HG03060 (cell line): ENCODE measurements around the gene NT5DC1.
"Not testable (repeated sequence)": the region's sequence is repeated elsewhere in the genome, so short reads cannot be mapped to it uniquely, and the experiment has no call there.

Experiments used
- ATAC-seq: cut with Tn5 transposase; IDR thresholded peaks from one replicate; pipeline ENCODE4 v1.9.1; 2021; ENCODE audit warnings: low read depth, moderate number of reproducible peaks; ENCODE audit not compliant: unreplicated experiment

NT5DC1 gene

GRCh38 chr6:116267836-116268588 is 167.4 kb downstream of the NT5DC1 start:
- no peak for ATAC-seq

GRCh38 chr6:116268589-116269293 is 168.1 kb downstream of the NT5DC1 start:
- peak; percentile 89 for ATAC-seq

- ATAC-seq = no peak
Observed at GRCh38 chr6:116271149-116271708, 170.6 kb downstream of the NT5DC1 start.

GRCh38 chr6:116277124-116277523 is 176.5 kb downstream of the NT5DC1 start:
- ATAC-seq = no peak

GRCh38 chr6:116278481-116278829 is 177.8 kb downstream of the NT5DC1 start:
- ATAC-seq = no peak

- no peak for ATAC-seq
Observed at GRCh38 chr6:116278854-116279231, 178.2 kb downstream of the NT5DC1 start.

- peak; percentile 96 for ATAC-seq
Observed at GRCh38 chr6:116279232-116280160, 178.8 kb downstream of the NT5DC1 start, which contains the start of gene TSPYL1. TSS of gene TSPYL1 (minus strand) at chr6:116279930. CDS start at chr6:116279830, 100 bp downstream.

- ATAC-seq = no peak
Observed at GRCh38 chr6:116280161-116280932, 179.7 kb downstream of the NT5DC1 start.

- ATAC-seq = no peak
Observed at GRCh38 chr6:116280933-116281316, 180.3 kb downstream of the NT5DC1 start.

- ATAC-seq = no peak
Observed at GRCh38 chr6:116282698-116283097, 182.0 kb downstream of the NT5DC1 start.

- no peak for ATAC-seq
Observed at GRCh38 chr6:116283191-116283590, 182.5 kb downstream of the NT5DC1 start.

- not testable (repeated sequence) for ATAC-seq
Observed at GRCh38 chr6:116284984-116285383, 184.3 kb downstream of the NT5DC1 start.

GRCh38 chr6:116286773-116287358 is 186.2 kb downstream of the NT5DC1 start:
- no peak for ATAC-seq

GRCh38 chr6:116287689-116288282 is 187.1 kb downstream of the NT5DC1 start:
- no peak for ATAC-seq

- ATAC-seq = no peak
Observed at GRCh38 chr6:116289876-116290275, 189.2 kb downstream of the NT5DC1 start.

GRCh38 chr6:116290799-116291198 is 190.1 kb downstream of the NT5DC1 start:
- ATAC-seq = no peak

GRCh38 chr6:116291701-116292396 is 191.2 kb downstream of the NT5DC1 start:
- no peak for ATAC-seq

GRCh38 chr6:116292553-116292952 is 191.9 kb downstream of the NT5DC1 start:
- ATAC-seq = no peak

- no peak for ATAC-seq
Observed at GRCh38 chr6:116298273-116298672, 197.6 kb downstream of the NT5DC1 start.
